ENCODE measurements around the gene ZFAND3. TPM values are rescaled to one million over a fixed set of nuclear protein-coding genes. Genes with fewer than 3 reads are reported as not detected.

The ZFAND3 gene
- polyA plus RNA-seq, 5 donors = 109 to 122 (median 116) TPM

DNA sequence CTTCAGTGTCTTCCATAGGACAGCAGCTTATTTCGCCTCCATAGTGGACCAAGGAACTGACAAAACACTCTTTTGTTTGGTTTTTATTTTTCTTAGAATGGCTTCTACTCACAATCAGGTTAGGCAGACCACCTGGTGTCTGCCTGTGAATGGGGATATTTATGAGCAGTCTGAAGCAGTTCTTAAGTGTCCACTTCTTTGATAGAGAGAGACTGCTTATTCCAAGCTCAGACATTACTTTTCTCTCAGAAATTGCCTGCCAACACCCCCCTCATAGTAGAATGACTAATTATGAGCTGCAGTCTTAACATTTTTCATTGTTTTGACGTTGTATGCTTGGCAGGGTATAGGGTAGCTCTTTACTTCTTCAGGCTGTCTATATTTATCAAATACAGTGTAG is 174.7 kb downstream of the ZFAND3 start:
- DNase-seq = no peak

- no peak for DNase-seq
Measured at GRCh38 chr6:37998366-37998765, 178.8 kb downstream of the ZFAND3 start.

DNA sequence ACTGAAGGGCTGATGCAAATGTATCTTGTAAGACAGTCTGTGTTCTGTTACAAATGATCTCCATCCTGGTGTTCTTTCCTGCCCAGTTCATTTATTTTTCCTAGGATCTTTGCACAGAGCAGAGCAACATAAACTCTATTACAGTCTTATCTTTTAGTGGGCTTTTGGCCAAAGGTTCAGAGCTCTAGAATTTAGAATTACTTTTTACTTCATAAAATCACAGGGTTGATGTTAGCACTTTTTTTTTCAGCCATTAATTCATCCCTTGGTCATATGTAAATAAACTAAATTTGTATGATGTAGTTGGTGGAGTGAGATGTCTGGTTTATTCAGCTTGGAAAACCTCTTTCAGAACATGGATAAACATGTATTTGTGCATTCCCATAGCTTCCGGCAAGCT is 181.9 kb downstream of the ZFAND3 start:
- no peak for DNase-seq

DNA sequence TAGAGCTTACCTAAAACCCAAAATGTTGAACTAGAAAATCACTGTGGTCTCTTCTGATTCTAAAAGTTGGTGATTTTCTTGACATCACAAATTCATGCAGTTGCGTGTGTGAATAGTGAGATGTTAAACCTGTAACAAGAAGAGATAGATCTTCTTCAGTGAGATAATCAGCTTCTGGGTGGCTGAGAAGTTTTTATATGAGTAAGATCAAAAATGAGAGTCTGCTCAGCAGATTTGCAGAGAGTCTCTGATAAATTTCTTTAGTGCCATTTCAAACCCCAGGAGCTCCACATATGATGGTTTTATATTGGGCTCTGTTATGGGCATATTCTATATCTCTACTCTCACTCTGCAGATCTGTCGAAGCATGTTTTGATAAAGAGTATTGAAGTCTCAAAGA is 185.4 kb downstream of the ZFAND3 start:
- DNase-seq = no peak

GRCh38 chr6:38011937-38012336 is 192.4 kb downstream of the ZFAND3 start:
- DNase-seq = no peak

DNA sequence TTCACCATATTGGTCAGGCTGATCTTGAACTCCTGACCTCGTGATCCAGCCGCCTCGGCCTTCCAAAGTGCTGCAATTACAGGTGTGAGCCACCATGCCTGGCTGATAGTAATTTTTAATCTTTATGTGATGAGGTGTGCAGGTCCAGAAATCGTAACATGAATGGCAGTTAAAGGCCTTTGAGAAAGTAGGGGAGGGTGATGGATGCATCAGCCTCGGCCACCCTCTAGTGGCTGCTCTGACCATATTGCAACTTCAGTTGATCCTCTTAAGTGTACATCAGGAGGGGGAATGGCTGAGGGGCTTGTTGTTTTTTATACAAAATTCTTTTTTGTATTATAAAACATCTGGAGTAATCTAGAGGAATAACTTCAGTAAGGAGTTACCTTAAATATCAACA is 193.0 kb downstream of the ZFAND3 start:
- no peak for DNase-seq

GRCh38 chr6:38015341-38015740 is 195.8 kb downstream of the ZFAND3 start:
- no peak for DNase-seq

DNA sequence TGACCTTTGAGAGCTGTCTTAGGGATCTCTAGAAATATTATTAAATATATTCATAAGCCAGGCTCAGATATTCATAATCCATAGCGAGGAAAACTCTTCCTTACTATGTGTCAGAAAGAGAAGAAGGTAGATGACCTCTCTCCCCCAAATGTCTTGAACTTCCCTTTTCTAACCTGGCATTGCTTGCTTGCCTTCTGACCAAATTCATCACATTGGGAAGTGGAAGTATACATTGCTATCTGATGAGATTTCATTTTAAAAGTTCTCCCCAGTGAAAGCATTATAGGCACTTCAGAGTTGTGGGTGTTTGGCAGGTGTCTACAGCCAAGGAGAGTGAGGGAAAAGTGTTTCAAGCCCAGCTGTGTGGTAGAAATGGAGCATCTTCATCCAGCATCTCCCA is 197.3 kb downstream of the ZFAND3 start:
- no peak for DNase-seq

GRCh38 chr6:38018755-38019165 is 199.2 kb downstream of the ZFAND3 start:
- DNase-seq = no peak

GRCh38 chr6:38020593-38020992 is 201.1 kb downstream of the ZFAND3 start:
- DNase-seq = no peak

DNA sequence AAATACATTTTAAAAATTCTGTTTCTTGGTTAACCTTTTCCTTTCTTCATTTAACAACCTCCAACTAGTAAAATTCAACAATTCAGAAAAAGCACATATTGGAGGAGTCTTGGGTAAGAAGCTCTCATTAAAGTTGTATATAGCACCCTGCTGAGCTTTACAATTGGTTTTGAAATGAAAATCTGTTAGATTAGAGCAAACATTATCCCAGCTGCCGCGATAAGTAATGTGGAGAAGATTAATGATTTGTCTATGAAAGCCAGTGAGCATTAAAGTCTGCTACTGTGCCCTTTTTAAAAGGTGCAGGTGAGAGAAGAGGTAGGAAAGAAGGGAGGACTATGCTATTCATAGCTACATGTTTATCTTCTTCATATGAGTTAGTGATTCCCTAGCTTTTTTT is 201.5 kb downstream of the ZFAND3 start:
- no peak for DNase-seq

DNA sequence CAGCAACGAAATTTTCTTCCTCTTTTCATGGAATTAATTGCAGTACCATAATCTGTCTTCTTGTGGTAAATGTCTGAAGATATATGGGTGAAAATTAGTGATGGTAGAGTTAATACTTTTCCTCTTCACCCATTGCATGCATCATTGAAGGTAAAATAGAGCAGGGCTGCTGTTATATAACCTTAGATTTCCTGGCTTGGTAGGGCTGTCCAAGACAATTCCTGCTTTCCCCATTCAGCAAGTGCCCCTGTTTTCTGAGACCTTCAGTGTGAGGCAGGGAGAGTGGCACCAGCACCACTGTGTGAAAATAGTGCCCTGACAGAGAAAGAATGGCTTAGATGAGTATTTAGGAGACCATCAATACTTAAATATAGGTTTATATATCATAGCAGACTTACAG is 202.0 kb downstream of the ZFAND3 start:
- no peak for DNase-seq

GRCh38 chr6:38022688-38023087 is 203.2 kb downstream of the ZFAND3 start:
- DNase-seq = no peak

DNA sequence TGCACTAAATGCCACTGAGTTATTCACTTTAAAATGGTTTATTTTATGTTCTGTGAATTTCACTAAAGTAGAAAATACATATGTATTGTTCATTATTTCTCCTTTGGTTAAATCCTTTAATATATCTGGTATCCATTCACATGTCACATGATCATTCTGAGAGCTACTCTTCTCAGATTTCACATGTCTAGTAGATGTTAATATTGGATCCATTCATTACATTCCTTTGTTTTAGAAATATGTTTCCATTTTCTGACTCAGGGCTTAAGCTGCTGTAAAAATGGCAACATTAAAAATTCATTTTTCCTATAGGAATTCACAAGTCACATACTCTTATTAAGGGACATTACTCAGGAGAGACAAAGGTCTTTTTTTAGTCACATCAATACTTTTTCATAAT is 205.4 kb downstream of the ZFAND3 start:
- DNase-seq = no peak

DNA sequence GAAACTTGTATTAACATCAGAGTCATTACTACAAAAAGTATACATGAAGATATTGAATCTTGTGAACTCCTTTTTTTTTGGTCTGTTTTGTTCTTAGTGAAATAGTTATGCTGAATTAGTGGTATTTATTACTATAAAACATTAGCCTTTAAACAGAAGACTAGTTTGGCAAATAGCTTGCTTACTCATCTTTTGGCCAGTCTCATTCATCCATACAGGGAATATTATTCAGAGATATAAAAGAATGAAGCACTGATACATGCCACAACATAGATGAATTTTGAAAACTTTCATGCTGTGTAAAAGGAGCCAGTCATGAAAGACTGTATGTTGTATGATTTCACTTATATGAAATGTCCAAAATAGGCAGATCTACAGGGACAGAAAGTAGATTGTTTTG is 205.9 kb downstream of the ZFAND3 start:
- no peak for DNase-seq

GRCh38 chr6:38027685-38028373 is 208.3 kb downstream of the ZFAND3 start:
- no peak for DNase-seq

DNA sequence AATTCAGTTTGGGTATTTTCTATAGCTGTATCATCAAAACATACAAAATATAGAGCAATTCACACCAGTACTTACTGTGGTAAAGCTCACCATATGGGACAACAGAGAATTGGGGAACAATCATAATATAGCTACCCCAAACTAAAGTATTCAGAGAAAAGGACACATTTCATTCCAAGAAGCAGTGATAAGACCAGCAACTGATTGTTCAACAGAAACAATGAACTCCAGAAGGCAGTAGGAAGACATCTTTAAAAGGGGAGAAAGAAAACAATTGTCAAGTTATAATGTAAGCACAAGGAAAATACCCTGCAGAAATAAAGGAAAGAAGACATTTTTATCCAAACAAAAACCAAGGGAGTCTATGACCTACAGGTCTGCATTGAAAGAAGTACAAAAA is 210.9 kb downstream of the ZFAND3 start:
- DNase-seq = no peak

GRCh38 chr6:38032797-38033196 is 213.3 kb downstream of the ZFAND3 start:
- no peak for DNase-seq

GRCh38 chr6:38033442-38033982 is 214.0 kb downstream of the ZFAND3 start:
- no peak for DNase-seq

GRCh38 chr6:38034274-38034914 is 214.9 kb downstream of the ZFAND3 start:
- DNase-seq = no peak

- no peak for DNase-seq
Measured at GRCh38 chr6:38035478-38035877, 216.0 kb downstream of the ZFAND3 start.

DNA sequence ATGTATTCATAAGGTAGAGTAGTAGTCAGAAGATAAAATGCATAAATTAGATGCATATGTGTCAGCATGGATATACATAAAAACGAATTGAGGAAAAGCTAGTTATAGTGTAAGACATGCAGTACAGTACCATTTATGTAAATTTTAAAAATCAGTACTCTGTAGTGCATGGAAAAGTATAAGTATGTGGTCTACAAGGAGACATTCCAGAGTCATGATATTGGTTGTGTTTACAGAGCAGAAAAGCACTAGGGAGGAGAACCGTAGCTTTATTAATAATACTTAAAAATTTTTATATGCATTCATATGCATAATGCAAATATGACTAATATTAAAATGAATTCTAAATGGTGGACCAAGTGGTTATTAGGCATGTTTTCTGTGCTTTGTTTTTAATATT is 220.0 kb downstream of the ZFAND3 start:
- DNase-seq = no peak

GRCh38 chr6:38040254-38040653 is 220.7 kb downstream of the ZFAND3 start:
- peak; percentile 30 to 31 for DNase-seq

All from right lung (tissue), 5 donors.